Mesenchymal stem cell (in vitro differentiated cells and primary cell): ENCODE measurements around the gene PPFIA4.
A peak's percentile ranks its signal among the peaks of the same experiment; 100 is the strongest.

Experiments
- DNase-seq: peaks from one replicate; pipeline ENCODE4 v3.0.0-alpha.2; 2013
- H2AFZ ChIP-seq: one replicate; pipeline ENCODE4 v1.6.1; 2013; ENCODE audit warnings: low read depth, mild to moderate bottlenecking, control low read depth, inconsistent platforms, low read length, moderate library complexity
- H2AK5ac ChIP-seq: 2 replicates; pipeline ENCODE4 v1.6.1; 2013; ENCODE audit warnings: low read length, moderate library complexity, mild to moderate bottlenecking, inconsistent platforms; ENCODE audit not compliant: severe bottlenecking
- H2BK120ac ChIP-seq: one replicate; pipeline ENCODE4 v1.6.1; 2013; ENCODE audit warnings: low read depth, mild to moderate bottlenecking, inconsistent platforms, low read length, moderate library complexity
- H2BK12ac ChIP-seq, 2 experiments: one replicate each; pipeline ENCODE4 v1.6.1; 2013; ENCODE audit warnings: inconsistent platforms in 2 of 2, low read length in 2 of 2, mild to moderate bottlenecking in 2 of 2, moderate library complexity in 2 of 2, control low read depth in 1 of 2
- H2BK15ac ChIP-seq: one replicate; pipeline ENCODE4 v1.6.1; 2013; ENCODE audit warnings: mild to moderate bottlenecking, low read depth, inconsistent platforms; ENCODE audit not compliant: poor library complexity, severe bottlenecking
- H2BK5ac ChIP-seq: 2 replicates; pipeline ENCODE4 v1.6.1; 2013; ENCODE audit warnings: low read depth, mild to moderate bottlenecking, low read length, control low read depth, inconsistent platforms; ENCODE audit not compliant: poor library complexity, severe bottlenecking
- H3K14ac ChIP-seq, 2 experiments: one replicate each; pipeline ENCODE4 v1.6.1; 2013; ENCODE audit warnings: inconsistent platforms in 2 of 2, low read length in 2 of 2, control low read depth in 1 of 2, mild to moderate bottlenecking in 1 of 2, moderate library complexity in 1 of 2
- H3K18ac ChIP-seq, 2 experiments: one replicate each; pipeline ENCODE4 v1.6.1; 2013; ENCODE audit warnings: inconsistent platforms in 2 of 2, low read length in 2 of 2, control low read depth in 1 of 2, low read depth in 1 of 2, mild to moderate bottlenecking in 1 of 2
- H3K23ac ChIP-seq, 2 experiments: one replicate each; pipeline ENCODE4 v1.6.1; 2013; ENCODE audit warnings: inconsistent platforms in 2 of 2, low read length in 2 of 2, mild to moderate bottlenecking in 2 of 2, moderate library complexity in 2 of 2, control low read depth in 1 of 2
- H3K27ac ChIP-seq: 2 replicates; pipeline ENCODE4 v1.5.1; 2013; ENCODE audit warnings: mild to moderate bottlenecking, moderate library complexity, low read length, control low read depth, inconsistent platforms; ENCODE audit not compliant: poor library complexity, severe bottlenecking
- H3K27me3 ChIP-seq, 2 experiments: 2 replicates each; pipeline versions ENCODE4 v1.6.1 to v1.7.0; 2013; ENCODE audit warnings: low read length in 2 of 2, mild to moderate bottlenecking in 2 of 2, moderate library complexity in 2 of 2, control low read depth in 1 of 2, inconsistent platforms in 1 of 2; ENCODE audit not compliant: control insufficient read depth in 1 of 2, insufficient read depth in 1 of 2
- H3K36me3 ChIP-seq, 2 experiments: 2 replicates each; pipeline versions ENCODE4 v1.6.1 to v1.7.0; 2013; ENCODE audit warnings: low read length in 2 of 2, control low read depth in 1 of 2, inconsistent platforms in 1 of 2, low read depth in 1 of 2, mild to moderate bottlenecking in 1 of 2; ENCODE audit not compliant: insufficient read depth in 2 of 2, control insufficient read depth in 1 of 2
- H3K4ac ChIP-seq, 2 experiments: one replicate each; pipeline ENCODE4 v1.6.1; 2013; ENCODE audit warnings: inconsistent platforms in 2 of 2, low read length in 2 of 2, mild to moderate bottlenecking in 2 of 2, moderate library complexity in 2 of 2, control low read depth in 1 of 2, low read depth in 1 of 2
- H3K4me1 ChIP-seq: 2 replicates; pipeline ENCODE4 v1.6.1; 2013; ENCODE audit warnings: low read depth, low read length, control low read depth; ENCODE audit not compliant: control insufficient read depth, insufficient read depth
- H3K4me2 ChIP-seq: 2 replicates; pipeline ENCODE4 v1.6.1; 2013; ENCODE audit warnings: low read length, mild to moderate bottlenecking, inconsistent platforms; ENCODE audit not compliant: poor library complexity, severe bottlenecking
- H3K4me3 ChIP-seq, 2 experiments: 2 replicates each; pipeline versions ENCODE4 v1.5.1 to v1.7.0; 2013; ENCODE audit warnings: low read length in 2 of 2, mild to moderate bottlenecking in 2 of 2, control low read depth in 1 of 2, low read depth in 1 of 2; ENCODE audit not compliant: insufficient read depth in 1 of 2
- H3K79me1 ChIP-seq: replicated peaks from 2 replicates; pipeline ENCODE4 v1.6.1; 2013; ENCODE audit warnings: mild to moderate bottlenecking, control low read depth, low read length, inconsistent platforms; ENCODE audit not compliant: poor library complexity, severe bottlenecking
- H3K9ac ChIP-seq: 2 replicates; pipeline ENCODE4 v1.7.0; 2013; ENCODE audit warnings: mild to moderate bottlenecking, low read length, moderate library complexity
- H3K9me3 ChIP-seq: 2 replicates; pipeline ENCODE4 v1.7.0; 2013; ENCODE audit warnings: mild to moderate bottlenecking, low read length; ENCODE audit not compliant: control insufficient read depth
- H4K8ac ChIP-seq: one replicate; pipeline ENCODE4 v1.6.1; 2013; ENCODE audit warnings: inconsistent platforms, mild to moderate bottlenecking, low read length, moderate library complexity
- H4K91ac ChIP-seq: one replicate; pipeline ENCODE4 v1.6.1; 2013; ENCODE audit warnings: mild to moderate bottlenecking, low read length, inconsistent platforms
- WGBS: methylation state at CpG from one replicate; pipeline ENCODE4 v1.1.7; 2013; ENCODE audit warnings: mixed read lengths; 5-methylcytosine and 5-hydroxymethylcytosine counted together

PPFIA4 gene

GRCh38 chr1:203081465-203082230 is 55.4 kb downstream of the PPFIA4 start:
- Histone ChIP-seq H3K14ac (no peak overlapping the region), H3K36me3 (peaks cover 0 to 19% of the 10 kb centered on the region in 2 experiments), H3K4me2 (no peak overlapping the region), H3K23ac (no peak overlapping the region), H2BK120ac (no peak overlapping the region), H3K27ac (no peak overlapping the region), H3K4me3 (no peak overlapping the region), H3K18ac (no peak overlapping the region), H3K9ac (no peak overlapping the region), H3K9me3 (no peaks in the 10 kb centered on the region), H2BK15ac (no peak overlapping the region), H4K8ac (no peak overlapping the region), H2AFZ (no peak overlapping the region), H3K4me1 (no peaks in the 10 kb centered on the region), H4K91ac (no peak overlapping the region), H3K79me1 (no peaks in the 10 kb centered on the region), H2BK5ac (no peak overlapping the region), H2BK12ac (no peak overlapping the region), H3K4ac (no peak overlapping the region), H3K27me3 (peaks cover 68 to 72% of the 10 kb centered on the region in 2 experiments), H2AK5ac (no peak overlapping the region)
- no peak for DNase-seq
- WGBS, result 71% methylated on average over 7 of the region's 9 CpGs

GRCh38 chr1:203082231-203082505 is 55.9 kb downstream of the PPFIA4 start:
- H3K4me3 ChIP-seq, result no peak overlapping the region
- no peak overlapping the region for H3K18ac ChIP-seq
- no peak overlapping the region for H3K4me2 ChIP-seq
- no peak overlapping the region for H2BK5ac ChIP-seq
- no peak overlapping the region for H3K9ac ChIP-seq
- H3K4me1 ChIP-seq, result no peaks in the 10 kb centered on the region
- H2BK120ac ChIP-seq, result no peak overlapping the region
- H3K23ac ChIP-seq, result no peak overlapping the region
- 76% methylated on average over 3 of the region's 3 CpGs for WGBS
- H3K36me3 ChIP-seq, result peaks cover 0 to 19% of the 10 kb centered on the region in 2 experiments
- no peaks in the 10 kb centered on the region for H3K9me3 ChIP-seq
- DNase-seq, result no peak
- no peak overlapping the region for H4K8ac ChIP-seq
- H2BK12ac ChIP-seq, result no peak overlapping the region
- no peak overlapping the region for H3K27ac ChIP-seq
- no peak overlapping the region for H3K14ac ChIP-seq
- H2AFZ ChIP-seq, result no peak overlapping the region
- H4K91ac ChIP-seq, result no peak overlapping the region
- H3K79me1 ChIP-seq, result no peaks in the 10 kb centered on the region
- no peak overlapping the region for H3K4ac ChIP-seq
- no peak overlapping the region for H2AK5ac ChIP-seq
- peaks cover 71 to 72% of the 10 kb centered on the region in 2 experiments for H3K27me3 ChIP-seq
- no peak overlapping the region for H2BK15ac ChIP-seq

GRCh38 chr1:203082571-203083462 is 56.5 kb downstream of the PPFIA4 start:
- no peak overlapping the region for H3K4ac ChIP-seq
- no peak overlapping the region for H3K14ac ChIP-seq
- no peak overlapping the region for H2BK5ac ChIP-seq
- no peak overlapping the region for H3K9ac ChIP-seq
- DNase-seq, result no peak
- H3K4me2 ChIP-seq, result no peak overlapping the region
- no peak overlapping the region for H3K18ac ChIP-seq
- H4K91ac ChIP-seq, result no peak overlapping the region
- H2AK5ac ChIP-seq, result no peak overlapping the region
- no peak overlapping the region for H2BK15ac ChIP-seq
- H3K27me3 ChIP-seq, result peaks cover 68 to 74% of the 10 kb centered on the region in 2 experiments
- H3K9me3 ChIP-seq, result no peaks in the 10 kb centered on the region
- H3K4me3 ChIP-seq, result no peak overlapping the region
- no peak overlapping the region for H2BK120ac ChIP-seq
- 77% methylated on average over 9 of the region's 11 CpGs for WGBS
- peak overlapping the region; percentile 4 for H4K8ac ChIP-seq
- H2BK12ac ChIP-seq, result no peak overlapping the region
- H2AFZ ChIP-seq, result no peak overlapping the region
- H3K36me3 ChIP-seq, result peaks cover 0 to 15% of the 10 kb centered on the region in 2 experiments
- H3K23ac ChIP-seq, result no peak overlapping the region
- no peaks in the 10 kb centered on the region for H3K4me1 ChIP-seq
- no peaks in the 10 kb centered on the region for H3K79me1 ChIP-seq
- H3K27ac ChIP-seq, result no peak overlapping the region

GRCh38 chr1:203083463-203083921 is 57.2 kb downstream of the PPFIA4 start:
- Histone ChIP-seq H4K8ac (no peak overlapping the region), H3K27ac (no peak overlapping the region), H2AK5ac (no peak overlapping the region), H3K27me3 (peaks cover 65 to 73% of the 10 kb centered on the region in 2 experiments), H3K23ac (no peak overlapping the region), H3K18ac (no peak overlapping the region), H3K4me3 (no peak overlapping the region), H2AFZ (no peak overlapping the region), H2BK5ac (no peak overlapping the region), H3K79me1 (no peaks in the 10 kb centered on the region), H3K9me3 (no peaks in the 10 kb centered on the region), H3K4me1 (no peaks in the 10 kb centered on the region), H4K91ac (no peak overlapping the region), H2BK120ac (no peak overlapping the region), H3K36me3 (peaks cover 0 to 14% of the 10 kb centered on the region in 2 experiments), H2BK15ac (no peak overlapping the region), H3K4me2 (no peak overlapping the region), H3K9ac (no peak overlapping the region), H3K14ac (no peak overlapping the region), H3K4ac (no peak overlapping the region), H2BK12ac (no peak overlapping the region)
- no peak for DNase-seq
- WGBS, result 87% methylated on average over 11 of the region's 11 CpGs
